H1 (cell line): Measurements from ENCODE around the gene TIMELESS. TPM values are rescaled to one million over a fixed set of nuclear protein-coding genes. Genes with fewer than 3 reads are reported as not detected.
"Not testable (repeated sequence)": the region's sequence is repeated elsewhere in the genome, so short reads cannot be mapped to it uniquely, and the experiment has no call there.

ENCODE experiments used
- CTCF ChIA-PET: fragments of 300-600 bp; sonication (Branson Sonifier 250); formaldehyde crosslinking; loops from one replicate; lab custom pipeline; 2021; ENCODE audit not compliant: partially characterized antibody; lab: Charles Lee
- POLR2A ChIA-PET: fragments of 300-600 bp; sonication (Branson Sonifier 250); formaldehyde crosslinking; loops from one replicate; lab custom pipeline; 2021; ENCODE audit warnings: inconsistent platforms; ENCODE audit not compliant: partially characterized antibody; lab: Charles Lee
- DNase-seq, 2 experiments: peaks; one replicate each; pipeline versions ENCODE4 v3.0.0 to v3.0.0-alpha.2; 2010 to 2022; ENCODE audit warnings: low spot score in 2 of 2, low read depth in 1 of 2, mixed read lengths in 1 of 2
- FAIRE-seq: peaks from 2 replicates; lab custom pipeline; 2011; peaks lifted over from hg19 to GRCh38; lab: Jason Lieb, UNC
- H2AFZ ChIP-seq: 2 replicates; pipeline ENCODE4 v1.8.1; 2012; ENCODE audit warnings: low read length, inconsistent platforms
- H2AK5ac ChIP-seq: 2 replicates; pipeline ENCODE4 v1.6.1; 2013; ENCODE audit warnings: low read depth, low read length
- H2BK120ac ChIP-seq: replicated peaks from 2 replicates; pipeline ENCODE3; 2013; ENCODE audit warnings: low read depth, low read length, inconsistent platforms
- H2BK12ac ChIP-seq: 2 replicates; pipeline ENCODE4 v1.6.1; 2013; ENCODE audit warnings: low read depth, low read length
- H2BK15ac ChIP-seq: 2 replicates; pipeline ENCODE4 v1.6.1; 2013; ENCODE audit warnings: low read length
- H2BK20ac ChIP-seq: 2 replicates; pipeline ENCODE4 v1.6.1; 2013; ENCODE audit warnings: low read length
- H2BK5ac ChIP-seq: 2 replicates; pipeline ENCODE4 v1.6.1; 2013; ENCODE audit warnings: low read depth, low read length
- H3K14ac ChIP-seq: 2 replicates; pipeline ENCODE4 v1.6.1; 2013; ENCODE audit warnings: inconsistent platforms; ENCODE audit not compliant: insufficient read length
- H3K18ac ChIP-seq: 2 replicates; pipeline ENCODE4 v1.6.1; 2013; ENCODE audit warnings: low read length; ENCODE audit errors: extremely low read depth
- H3K23ac ChIP-seq: 2 replicates; pipeline ENCODE4 v1.6.1; 2013; ENCODE audit warnings: inconsistent platforms; ENCODE audit not compliant: insufficient read length
- H3K23me2 ChIP-seq: 2 replicates; pipeline ENCODE4 v1.6.1; 2013; ENCODE audit warnings: low read depth, low read length
- H3K27ac ChIP-seq: 2 replicates; pipeline ENCODE4 v1.6.1; 2011; ENCODE audit warnings: low read depth, low read length, inconsistent platforms
- H3K27me3 ChIP-seq, 4 experiments: replicated peaks in 1 of 4; 1 replicate in 1 of 4; 2 replicates in 3 of 4; pipeline versions ENCODE4 v1.6.1 to v1.8.1; 2011 to 2013; ENCODE audit warnings: low read length in 3 of 4, mild to moderate bottlenecking in 3 of 4, inconsistent platforms in 2 of 4, mixed read lengths in 2 of 4, moderate library complexity in 1 of 4; ENCODE audit not compliant: control insufficient read depth in 3 of 4, insufficient read depth in 3 of 4; ENCODE audit errors: extremely low read depth in 1 of 4
- H3K36me3 ChIP-seq, 4 experiments: 2 replicates each; pipeline versions ENCODE4 v1.6.1 to v1.8.1; 2011 to 2013; ENCODE audit warnings: mild to moderate bottlenecking in 4 of 4, low read length in 3 of 4, moderate library complexity in 2 of 4, control low read depth in 1 of 4, inconsistent platforms in 1 of 4; ENCODE audit not compliant: insufficient read depth in 4 of 4, control insufficient read depth in 2 of 4
- H3K4ac ChIP-seq: replicated peaks from 2 replicates; pipeline ENCODE3; 2013; ENCODE audit warnings: low read length, low read depth, mixed read lengths, inconsistent platforms; ENCODE audit not compliant: insufficient read length
- H3K4me1 ChIP-seq, 4 experiments: replicated peaks in 1 of 4; 1 replicate in 1 of 4; 2 replicates in 3 of 4; pipeline versions ENCODE4 v1.6.1 to v1.8.1; 2011 to 2013; ENCODE audit warnings: low read length in 3 of 4, inconsistent platforms in 2 of 4, mixed read lengths in 1 of 4; ENCODE audit not compliant: insufficient read depth in 4 of 4, control insufficient read depth in 3 of 4
- H3K4me2 ChIP-seq, 2 experiments: 2 replicates each; pipeline versions ENCODE4 v1.6.1 to v1.8.1; 2011 to 2013; ENCODE audit warnings: low read depth in 2 of 2, low read length in 2 of 2, control low read depth in 1 of 2, inconsistent platforms in 1 of 2, mild to moderate bottlenecking in 1 of 2; ENCODE audit not compliant: insufficient read depth in 1 of 2
- H3K4me3 ChIP-seq, 4 experiments: fragments of 200-600, 300-600 bp in 1 of 4; sonication (generic), shearing (Covaris generic), sonication (Bioruptor Twin) in 1 of 4; 2 replicates each; pipeline versions ENCODE4 v1.5.1 to v1.8.1; 2011 to 2016; ENCODE audit warnings: low read length in 4 of 4, low read depth in 3 of 4, control low read depth in 2 of 4, inconsistent platforms in 2 of 4, mild to moderate bottlenecking in 2 of 4, mixed read lengths in 1 of 4, moderate library complexity in 1 of 4; ENCODE audit not compliant: insufficient read depth in 2 of 4; ENCODE audit errors: extremely low read depth in 1 of 4
- H3K56ac ChIP-seq: replicated peaks from 2 replicates; pipeline ENCODE3; 2013; ENCODE audit warnings: low read depth, mild to moderate bottlenecking, mixed read lengths, low read length, inconsistent platforms; ENCODE audit not compliant: insufficient read length
- H3K79me1 ChIP-seq: 2 replicates; pipeline ENCODE4 v1.6.1; 2013; ENCODE audit warnings: low read depth, low read length, control low read depth
- H3K79me2 ChIP-seq, 2 experiments: 2 replicates each; pipeline versions ENCODE4 v1.6.1 to v1.8.1; 2012 to 2013; ENCODE audit warnings: low read length in 2 of 2, mild to moderate bottlenecking in 2 of 2, inconsistent platforms in 1 of 2; ENCODE audit not compliant: insufficient read depth in 2 of 2, control insufficient read depth in 1 of 2
- H3K9ac ChIP-seq, 4 experiments: replicated peaks in 1 of 4; 1 replicate in 1 of 4; 2 replicates in 3 of 4; pipeline versions ENCODE4 v1.6.1 to v1.8.1; 2011 to 2013; ENCODE audit warnings: low read depth in 3 of 4, low read length in 3 of 4, control low read depth in 2 of 4, mild to moderate bottlenecking in 2 of 4, moderate library complexity in 2 of 4, inconsistent platforms in 1 of 4; ENCODE audit errors: extremely low read depth in 1 of 4
- H3K9me3 ChIP-seq, 2 experiments: 2 replicates each; pipeline versions ENCODE4 v1.6.1 to v1.8.1; 2012 to 2013; ENCODE audit warnings: mild to moderate bottlenecking in 2 of 2, moderate library complexity in 2 of 2, control low read depth in 1 of 2, inconsistent platforms in 1 of 2, low read depth in 1 of 2, low read length in 1 of 2, mixed read lengths in 1 of 2; ENCODE audit not compliant: insufficient read depth in 2 of 2
- H4K20me1 ChIP-seq, 2 experiments: replicated peaks in 1 of 2; 2 replicates each; pipeline versions ENCODE3 to v1.8.1; 2011 to 2013; ENCODE audit warnings: inconsistent platforms in 2 of 2, low read length in 2 of 2, mild to moderate bottlenecking in 1 of 2; ENCODE audit not compliant: insufficient read depth in 2 of 2, control insufficient read depth in 1 of 2
- H4K5ac ChIP-seq: 2 replicates; pipeline ENCODE4 v1.6.1; 2013; ENCODE audit warnings: low read length, low read depth, mixed read lengths, inconsistent platforms; ENCODE audit not compliant: insufficient read length
- H4K8ac ChIP-seq: 2 replicates; pipeline ENCODE4 v1.8.0; 2013; ENCODE audit warnings: mild to moderate bottlenecking, moderate library complexity, low read length, inconsistent platforms; ENCODE audit not compliant: insufficient read depth; ENCODE audit errors: extremely low read depth
- H4K91ac ChIP-seq: replicated peaks from 2 replicates; pipeline ENCODE3; 2013; ENCODE audit warnings: low read length, mixed read lengths, inconsistent platforms; ENCODE audit not compliant: insufficient read length
- CEBPB ChIP-seq: IDR thresholded peaks from 2 replicates; pipeline ENCODE4 v1.6.1; 2012; ENCODE audit warnings: low read depth, low read length
- CHD2 ChIP-seq: IDR thresholded peaks from 2 replicates; pipeline ENCODE4 v1.6.1; 2012; ENCODE audit warnings: low read length, improper control_type of control experiment
- EP300 ChIP-seq, 2 experiments: IDR thresholded peaks; 1 replicate in 1 of 2; 2 replicates in 1 of 2; pipeline ENCODE4 v1.6.1; 2011 to 2012; ENCODE audit warnings: low read depth in 2 of 2, low read length in 2 of 2, mild to moderate bottlenecking in 2 of 2, borderline replicate concordance in 1 of 2, inconsistent platforms in 1 of 2, moderate library complexity in 1 of 2
- SP1 ChIP-seq: IDR thresholded peaks from 2 replicates; pipeline ENCODE4 v1.6.1; 2011; ENCODE audit warnings: low read depth, low read length
- USF2 ChIP-seq: IDR thresholded peaks from 2 replicates; pipeline ENCODE4 v1.6.1; 2011; ENCODE audit warnings: low read length, improper control_type of control experiment
- WGBS, 2 experiments: shearing (Covaris generic) in 1 of 2; methylation state at CpG; one replicate each; pipeline versions ENCODE4 v1.1.6 to v1.1.7; 2013 to 2015; ENCODE audit warnings: low lambda C conversion rate in 2 of 2, mixed read lengths in 2 of 2, inconsistent platforms in 1 of 2, low coverage in 1 of 2, missing lambda C conversion rate in 1 of 2; ENCODE audit not compliant: insufficient replicate concordance in 2 of 2, insufficient coverage in 1 of 2, insufficient read length in 1 of 2; ENCODE audit errors: extremely low coverage in 1 of 2, missing lambda C conversion rate in 1 of 2; 5-methylcytosine and 5-hydroxymethylcytosine counted together
- polyA plus RNA-seq, 7 experiments: library from polyadenylated mRNA; depleted of rRNA in 3 of 7; stranded (reverse) in 5 of 7; unstranded in 2 of 7; fragments of >200 nt in 5 of 7; fragments of 200-250 nt in 2 of 7; gene quantifications; 1 replicate in 5 of 7; 2 replicates in 1 of 7; 4 replicates in 1 of 7; pipeline versions ENCODE4 v1.2.1 to v1.2.3, GENCODE V29; 2011 to 2013; ENCODE audit warnings: missing spikeins in 2 of 7, mixed read lengths in 2 of 7
- total RNA-seq: library from RNA; stranded (reverse); fragmentation: NEBNext Ultra II Directional; extraction: Animal tissue kit (Norgen Biotek cat#: 25700); gene quantifications from 2 replicates; pipeline ENCODE4 v1.2.1, GENCODE V29; 2021

The TIMELESS gene
- total and polyA plus RNA-seq, 2 of the 8 experiments (the other 6 are each of a cell fraction or from before 2014, with no cell fraction given): 17.1 to 86.7 TPM

- H2BK12ac ChIP-seq, H3K4me2 ChIP-seq, H4K91ac ChIP-seq, DNase-seq, H3K56ac ChIP-seq, H3K4me1 ChIP-seq, H3K79me1 ChIP-seq, H3K27ac ChIP-seq, H3K4me3 ChIP-seq, H3K23me2 ChIP-seq, H3K4ac ChIP-seq, H2BK5ac ChIP-seq, H2BK120ac ChIP-seq, H3K27me3 ChIP-seq, H2AFZ ChIP-seq, H2BK15ac ChIP-seq, H4K5ac ChIP-seq, FAIRE-seq, H3K9ac ChIP-seq, H4K20me1 ChIP-seq, H3K14ac ChIP-seq, H4K8ac ChIP-seq, H3K23ac ChIP-seq, H2BK20ac ChIP-seq, H2AK5ac ChIP-seq, CTCF ChIA-PET, H3K18ac ChIP-seq: not testable (repeated sequence)
- TF ChIP-seq SP1 (peak; percentile 80; the same call in 1 of the 2 replicates), USF2 (0 out of 2 replicates have a peak, but pooled peaks have one; percentile 20), CEBPB (peak; percentile 69), EP300 (IDR thresholded peaks at IDR 0.05; ENCODE audit: borderline replicate concordance in 1 of 2, low read depth in 2 of 2, low read length in 2 of 2) (peak in 1 of 2 experiments; percentile 64; a peak in 1 of 3 replicates), CHD2 (0 out of 2 replicates have a peak, but pooled peaks have one; percentile 13)
- H3K36me3 ChIP-seq: peaks cover 0 to 15% (median 1%) of the 10 kb centered on the region in 4 experiments; a peak in 2 of 8 replicates
- 64% methylated on average over 2 of the region's 2 CpGs; no CpG with 5 or more reads in 1 of the 2 experiments for WGBS, 2 experiments
- peaks cover 15 to 23% of the 10 kb centered on the region in 2 experiments for H3K9me3 ChIP-seq
- POLR2A ChIA-PET: interaction anchor here (1.1 to 1.5 kb wide), 2 partner anchors 8 to 19 kb away, joined by 3 read pairs; no protein-coding TSS in a partner anchor
- H3K79me2 ChIP-seq: peaks cover 0 to 64% of the 10 kb centered on the region in 2 experiments; a peak in 3 of 4 replicates
Measured at GRCh38 chr12:56443208-56443607, 6.0 kb downstream of the TIMELESS start.
